Fibroblast of peridontal ligament (primary cell): ENCODE data around the gene KRTAP5-2.
A peak's percentile ranks its signal among the peaks of the same experiment; 100 is the strongest.

Experiments used
- DNase-seq: peaks from one replicate; pipeline ENCODE4 v3.0.0-alpha.2; 2010; ENCODE audit errors: extremely low read depth

KRTAP5-2 gene

DNA sequence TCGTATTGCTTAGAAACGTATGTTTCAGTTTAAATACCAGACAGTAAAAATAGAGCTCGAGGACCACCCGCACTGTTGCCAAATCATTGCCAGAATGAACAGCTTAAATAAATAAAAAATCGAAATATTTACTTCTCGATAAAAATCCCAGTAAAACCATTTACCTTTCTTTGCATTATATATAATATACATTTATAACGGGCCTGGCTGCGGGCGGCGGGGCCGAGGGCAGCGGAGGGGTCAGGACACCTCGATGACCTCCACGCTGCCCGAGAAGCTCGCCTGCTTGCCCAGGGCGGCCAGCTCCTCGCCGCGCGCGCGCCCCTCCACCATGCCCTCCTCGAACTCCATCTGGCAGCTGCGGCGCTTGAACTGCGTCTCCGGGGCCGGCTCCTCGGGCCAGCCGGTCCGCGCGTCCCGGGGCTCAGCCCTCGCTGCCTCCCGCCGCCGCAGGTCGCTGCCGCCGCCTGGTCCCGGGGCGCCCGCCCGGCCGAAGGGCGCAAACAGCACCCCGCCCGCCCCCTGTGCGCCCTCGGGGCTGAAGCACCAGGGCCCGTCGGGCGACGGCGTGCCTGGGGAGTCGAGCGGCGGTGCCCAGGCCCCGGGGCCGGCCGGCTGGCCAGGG, 41.7 kb downstream of the KRTAP5-2 start:
- no peak for DNase-seq

DNA sequence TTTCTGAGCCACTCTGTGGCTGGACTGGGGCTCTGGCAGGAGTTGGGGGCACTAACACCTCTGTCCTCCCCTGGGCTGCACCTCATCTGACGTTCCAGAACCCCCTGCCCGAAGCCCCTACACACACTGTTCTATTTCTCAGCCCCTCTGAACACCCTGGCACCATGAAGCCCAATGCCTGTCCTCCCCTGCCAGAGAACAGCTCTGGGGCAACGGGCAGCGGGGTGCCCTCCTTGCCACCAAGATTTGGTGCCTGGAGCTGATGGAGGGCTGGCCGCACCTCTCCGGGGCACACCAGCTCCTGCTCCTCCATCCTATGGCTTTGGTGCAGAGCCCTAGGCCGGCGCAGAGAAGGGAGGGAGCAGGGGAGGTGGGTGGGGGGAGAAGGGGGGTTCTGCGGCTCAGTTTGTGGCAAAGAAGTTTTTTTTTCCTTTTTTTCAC, 42.4 kb downstream of the KRTAP5-2 start:
- DNase-seq = no peak

DNA sequence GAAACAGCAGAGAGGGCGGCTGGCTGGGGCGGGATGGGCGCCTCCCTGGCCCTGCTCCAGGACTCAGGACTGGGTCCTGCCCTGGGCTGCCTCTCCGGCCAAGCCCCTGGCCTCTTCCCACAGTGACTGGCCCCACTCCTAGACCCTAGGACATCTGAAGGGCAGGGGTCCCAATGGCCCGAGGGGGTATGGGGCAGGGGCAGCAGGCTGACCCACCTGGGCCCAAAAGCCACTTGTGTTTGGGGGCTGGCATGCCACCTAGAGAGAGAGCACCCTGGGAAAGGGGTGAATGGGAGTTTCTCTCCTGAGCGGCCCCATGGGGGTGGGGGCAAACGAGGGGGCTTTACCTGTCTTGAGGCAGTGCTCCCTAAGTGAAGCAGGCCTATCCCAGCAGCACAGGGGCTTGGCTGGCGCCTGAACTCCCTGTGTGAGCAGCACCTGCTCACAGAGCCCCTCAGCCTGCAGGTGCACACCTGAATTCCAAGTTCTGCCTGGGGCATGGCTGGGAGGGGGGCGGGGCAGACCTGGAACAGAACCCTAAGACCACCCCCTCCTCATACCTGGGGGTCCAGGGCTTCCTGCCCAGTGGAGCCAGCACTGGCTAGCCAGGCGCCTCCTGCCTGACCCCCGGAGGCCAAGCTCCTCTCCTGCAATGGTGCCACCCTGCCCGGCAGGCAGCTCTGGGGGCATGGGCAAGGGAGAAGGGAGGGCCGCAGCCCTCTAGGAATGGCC, 42.9 kb downstream of the KRTAP5-2 start:
- DNase-seq = no peak

DNA sequence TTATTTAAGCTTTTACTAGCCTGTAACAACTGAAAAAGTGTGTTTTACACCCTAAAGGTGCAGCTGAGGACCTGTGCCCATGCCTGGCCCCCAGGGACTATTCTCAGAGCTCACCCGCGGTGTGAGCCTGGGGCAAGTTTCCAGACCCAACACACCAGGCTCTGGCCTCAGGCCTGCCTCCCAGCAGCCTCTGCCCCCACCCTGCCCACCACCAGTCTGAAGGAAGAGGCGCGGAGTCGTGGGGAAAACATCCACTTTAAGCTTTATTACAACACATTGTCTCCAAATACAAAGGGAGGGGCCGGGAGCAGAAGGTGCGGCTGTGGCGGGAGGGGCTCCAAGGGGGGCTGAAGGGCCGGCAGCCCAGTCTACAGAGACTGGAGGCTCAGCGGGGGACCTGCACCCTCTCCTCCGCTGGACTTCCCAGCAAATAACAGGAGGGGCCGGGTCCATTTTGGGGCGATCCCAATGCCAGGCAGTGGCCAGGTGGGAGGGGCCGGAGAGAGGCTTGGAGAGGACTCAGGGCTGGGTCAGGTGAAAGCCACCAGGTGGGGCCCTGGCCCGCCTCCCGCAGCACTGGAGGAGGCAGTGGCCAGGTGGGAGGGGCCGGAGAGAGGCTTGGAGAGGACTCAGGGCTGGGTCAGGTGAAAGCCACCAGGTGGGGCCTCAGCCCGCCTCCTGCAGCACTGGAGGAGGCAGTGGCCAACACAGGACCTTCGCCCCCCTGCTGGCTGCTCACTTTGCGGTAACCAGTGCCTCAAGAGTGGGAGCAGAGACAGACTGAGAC, 44.1 kb downstream of the KRTAP5-2 start:
- no peak for DNase-seq

DNA sequence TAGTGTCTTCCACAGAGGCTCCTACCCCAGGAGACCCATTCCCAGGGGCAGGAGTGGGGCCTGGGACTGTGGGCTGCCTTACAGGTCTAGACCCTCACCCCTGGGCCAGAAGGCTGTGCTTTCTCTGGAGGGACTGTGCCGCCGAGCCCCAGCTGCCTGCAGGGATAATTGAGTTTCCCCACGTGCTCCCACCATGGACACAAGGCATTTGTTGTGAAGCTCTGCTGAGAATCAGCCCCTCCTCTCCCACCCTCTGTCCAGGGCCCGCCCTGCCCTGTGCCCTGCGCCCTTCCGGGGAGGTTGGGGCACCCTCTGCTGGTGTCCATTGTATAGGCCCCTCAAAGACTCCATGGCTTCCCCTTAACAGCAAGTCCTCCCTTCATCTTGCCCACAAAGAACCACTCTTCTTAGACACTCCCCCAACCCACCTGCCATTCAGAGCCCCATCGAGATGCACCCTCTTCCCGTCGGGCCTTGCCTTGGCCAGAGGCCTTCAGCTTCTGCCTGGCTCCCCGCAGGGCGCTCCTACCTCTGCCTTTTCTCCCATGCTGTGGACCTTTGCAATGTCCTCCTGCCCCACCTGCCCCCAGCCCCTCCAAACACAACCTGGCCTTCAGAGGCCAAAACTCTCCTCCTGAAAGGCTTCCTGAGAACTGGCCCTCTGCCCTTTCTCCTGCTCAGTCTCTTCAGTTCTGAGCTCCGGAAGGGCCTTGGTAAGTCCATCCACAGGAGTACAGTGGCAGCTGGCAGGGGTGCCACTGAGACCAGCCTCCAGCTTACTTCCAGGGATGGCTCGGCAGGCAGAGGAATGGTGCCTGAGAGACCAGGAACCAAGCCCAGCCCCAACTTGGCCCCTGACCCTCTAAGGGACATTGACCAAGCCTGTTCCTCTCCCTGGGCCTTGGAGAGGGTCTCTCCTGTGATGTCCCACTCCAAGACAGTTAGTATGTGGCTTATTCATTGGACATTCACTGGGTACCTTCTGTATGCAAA, 48.5 kb downstream of the KRTAP5-2 start:
- DNase-seq = no peak

DNA sequence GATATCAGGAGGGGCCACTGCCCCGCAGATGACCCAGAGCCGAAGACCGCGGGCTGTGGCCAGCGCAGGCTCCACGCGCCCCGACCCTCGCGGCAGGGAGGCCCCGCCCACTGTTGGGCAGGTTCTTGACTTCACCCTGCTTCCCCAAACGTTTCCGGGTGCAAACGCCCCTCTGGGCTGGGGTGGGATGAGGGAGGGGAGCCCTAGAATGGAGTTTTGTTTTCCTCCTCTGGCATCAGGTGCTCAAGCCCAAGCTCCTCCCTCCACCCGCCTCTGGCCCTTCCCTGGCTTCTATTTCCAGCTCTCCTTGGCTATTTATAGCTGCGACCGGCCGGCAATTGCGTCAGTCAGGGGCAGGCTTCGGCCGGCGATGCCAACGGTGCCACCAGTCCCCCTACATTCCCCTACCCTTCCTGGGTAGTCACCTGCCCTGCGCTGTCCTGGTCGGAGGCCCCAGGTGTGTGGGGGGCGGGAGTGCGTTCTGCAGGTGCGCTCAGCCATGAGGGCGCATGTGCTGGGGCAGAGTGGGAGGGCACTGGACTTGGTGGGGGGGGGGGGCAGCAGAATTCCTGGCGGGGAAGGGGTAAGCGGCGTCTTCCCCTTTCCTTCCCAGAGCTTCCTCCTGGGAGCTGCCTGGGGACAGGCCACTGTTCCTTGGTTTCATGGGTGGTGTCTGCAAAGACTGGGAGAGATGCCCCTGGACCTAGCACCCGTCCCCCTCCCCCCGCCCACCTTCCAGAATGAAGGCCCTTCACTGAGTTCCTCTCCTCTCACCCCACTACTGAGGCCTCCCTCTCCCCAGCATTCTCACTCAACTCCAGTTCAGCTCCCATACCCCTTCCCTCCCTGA, 49.6 kb downstream of the KRTAP5-2 start:
- DNase-seq = peak; percentile 33

DNA sequence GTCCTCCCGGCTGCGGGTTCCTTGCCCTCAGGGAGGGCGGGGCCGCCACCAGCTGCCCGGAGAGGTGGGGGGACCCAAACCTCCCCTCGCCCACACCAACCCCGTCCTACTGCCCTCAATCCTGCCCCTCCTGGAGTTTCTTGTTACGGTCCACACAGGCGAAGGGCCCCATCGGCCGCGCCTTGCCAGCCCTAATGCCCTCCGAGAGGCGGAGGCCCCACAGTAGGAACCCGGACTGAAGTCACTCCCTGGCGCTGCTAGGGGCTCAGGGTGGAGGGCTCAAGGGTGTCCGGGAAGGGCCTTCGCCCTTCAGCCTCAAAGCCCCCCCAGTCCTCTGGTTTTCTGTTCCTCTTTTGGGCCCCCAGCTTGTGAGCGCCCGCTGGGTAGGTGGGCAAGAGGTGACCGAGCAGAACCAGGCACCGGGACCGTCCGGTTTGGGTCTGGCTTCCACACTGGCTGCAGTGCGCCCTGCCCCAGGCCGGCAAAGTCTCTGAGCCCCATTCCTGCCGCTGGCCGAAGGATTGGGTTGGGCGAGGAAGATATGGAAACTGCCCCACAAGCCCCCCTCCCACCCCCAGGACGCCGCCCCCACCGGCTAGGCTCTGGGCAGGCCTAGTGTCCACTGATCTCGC, 50.5 kb downstream of the KRTAP5-2 start:
- DNase-seq = no peak
